Activated T-cell treated with anti-CD3 and anti-CD28 coated beads, Interleukin-2, amount 50 U/mL, for 1 hour (primary cell): ENCODE results near the gene ZFP92.

Source experiments
- DNase-seq: peaks from one replicate; pipeline ENCODE4 v3.0.0-alpha.2; 2020

ZFP92 gene

DNA sequence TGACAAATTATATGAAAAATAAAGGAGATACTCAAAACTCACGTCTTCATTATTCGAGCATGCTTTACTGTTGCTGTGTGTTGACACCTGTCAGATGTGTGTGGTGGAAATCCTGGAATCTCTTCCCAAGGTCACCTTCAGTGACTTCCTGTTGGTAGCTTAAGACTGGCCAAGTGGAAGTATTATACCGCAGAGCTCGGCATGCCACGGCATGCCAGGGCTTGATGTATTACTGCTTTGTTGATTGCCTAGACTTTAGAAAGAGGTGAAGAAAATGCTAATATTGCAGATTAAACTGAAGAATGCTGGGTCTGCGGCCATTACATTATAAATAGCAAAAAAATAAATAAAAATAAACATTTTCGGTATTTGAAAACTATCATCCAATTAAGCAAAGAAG, 30.0 kb downstream of the ZFP92 start:
- no peak for DNase-seq

DNA sequence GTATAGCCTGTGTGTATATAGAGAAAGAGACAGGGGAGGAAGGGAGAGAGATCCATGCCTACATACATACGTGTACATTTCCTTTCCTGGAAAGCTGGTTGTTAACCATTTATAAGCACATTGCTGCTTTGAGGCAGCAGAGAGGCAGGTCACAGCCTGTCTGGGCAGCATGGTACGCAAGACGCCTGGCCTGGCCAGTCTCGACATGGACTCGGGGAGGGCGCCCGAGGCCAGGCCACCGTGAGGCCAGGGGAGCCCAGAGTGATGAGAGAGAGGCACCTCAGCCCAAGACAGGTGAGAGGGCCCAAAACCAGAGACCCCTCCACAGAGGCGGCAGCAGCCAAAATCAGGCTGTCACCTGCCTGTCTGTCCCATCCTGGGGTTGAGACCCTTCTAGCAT, 30.7 kb downstream of the ZFP92 start:
- no peak for DNase-seq

DNA sequence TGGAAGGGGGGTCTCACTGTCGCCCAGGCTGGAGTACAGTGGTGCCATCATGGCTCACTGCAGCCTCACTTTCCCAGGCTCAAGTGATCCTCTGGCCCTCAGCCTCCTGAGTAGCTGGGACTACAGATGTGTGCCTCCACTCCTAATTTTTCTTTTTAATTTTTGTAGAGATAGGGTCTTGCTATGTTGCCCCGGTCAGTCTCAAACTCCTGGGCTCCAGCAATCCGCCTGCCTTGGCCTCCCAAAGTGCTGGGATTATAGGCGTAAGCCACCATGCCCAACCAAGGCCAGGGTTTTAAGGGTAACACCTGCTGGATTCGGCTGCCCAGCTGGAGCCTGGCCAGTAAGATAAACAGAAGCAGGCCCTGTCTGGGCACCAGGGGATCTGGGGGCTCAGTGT, 31.2 kb downstream of the ZFP92 start:
- DNase-seq = no peak

DNA sequence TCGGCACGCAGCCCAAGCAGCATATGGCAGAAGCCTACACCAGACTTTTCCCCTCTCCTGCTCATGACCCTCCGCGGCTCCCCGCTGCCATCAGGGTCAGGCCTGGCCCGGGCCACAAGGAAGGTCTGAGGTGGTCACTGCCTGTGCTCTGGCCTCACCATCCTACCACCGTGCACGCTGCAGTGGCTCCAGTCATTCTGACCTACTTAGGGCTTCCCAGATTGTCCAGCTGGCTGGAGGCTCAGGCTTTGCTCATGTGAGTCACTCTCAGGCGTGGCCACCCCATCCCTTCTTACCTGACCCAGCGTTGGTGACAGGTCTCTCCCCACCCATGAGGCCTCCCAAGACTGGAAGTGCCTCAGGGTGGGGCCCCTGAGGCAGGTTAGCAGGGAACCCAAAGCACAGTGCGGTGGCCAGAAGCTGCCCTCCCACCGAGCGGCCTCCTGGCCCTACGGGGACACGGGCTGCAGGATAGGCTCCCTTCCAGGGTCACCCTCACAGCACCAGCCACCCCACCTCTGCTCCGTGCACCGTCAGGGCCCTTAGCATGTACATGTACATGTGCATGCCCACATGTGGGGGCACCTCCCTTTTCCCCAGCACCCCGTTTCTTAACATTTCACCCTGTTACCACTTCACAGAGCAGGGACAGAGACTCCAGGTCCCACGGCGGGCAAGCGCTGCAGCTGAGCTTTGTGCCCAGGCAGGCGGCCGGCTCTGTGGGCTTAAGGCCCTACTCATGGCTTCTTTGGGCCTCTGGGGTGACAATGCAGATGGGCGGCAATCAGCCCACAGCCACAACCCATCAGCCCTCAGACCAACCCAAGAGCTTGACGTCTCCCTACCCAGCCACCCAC, 32.4 kb downstream of the ZFP92 start:
- no peak for DNase-seq

DNA sequence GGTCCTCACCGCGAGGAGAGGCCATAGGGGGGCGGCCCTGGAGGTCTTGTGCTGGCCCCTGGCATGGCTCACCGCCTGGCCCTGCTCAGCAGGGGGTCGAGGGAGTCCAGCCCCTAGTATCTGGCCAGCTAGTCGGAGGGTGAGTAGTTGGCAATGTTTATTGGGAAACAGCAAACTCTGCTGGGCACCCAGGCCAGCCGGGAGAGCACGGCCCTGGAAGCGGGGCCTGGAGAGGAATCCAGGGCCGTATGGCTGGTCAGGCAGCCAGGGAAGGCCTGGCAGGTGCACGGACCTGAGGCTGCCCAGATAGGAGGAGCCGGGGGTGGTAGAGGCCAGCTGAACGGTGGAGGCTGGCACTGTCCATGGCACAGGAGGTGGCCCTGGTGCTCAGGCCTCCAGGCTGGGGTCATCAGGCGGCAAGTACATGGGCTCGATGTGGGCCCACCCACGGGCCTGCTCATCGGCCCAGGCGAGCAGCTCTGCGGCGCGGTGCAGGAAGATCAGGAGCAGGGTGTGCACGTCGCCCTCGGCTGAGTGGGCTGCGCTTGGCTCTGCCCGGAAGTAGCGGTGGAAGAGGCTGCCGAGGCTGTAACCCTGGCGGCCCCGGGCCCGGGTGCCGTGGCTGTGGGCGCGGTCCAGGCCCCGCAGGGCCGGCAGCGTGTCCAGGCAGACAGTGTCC, 33.2 kb downstream of the ZFP92 start:
- DNase-seq = no peak

DNA sequence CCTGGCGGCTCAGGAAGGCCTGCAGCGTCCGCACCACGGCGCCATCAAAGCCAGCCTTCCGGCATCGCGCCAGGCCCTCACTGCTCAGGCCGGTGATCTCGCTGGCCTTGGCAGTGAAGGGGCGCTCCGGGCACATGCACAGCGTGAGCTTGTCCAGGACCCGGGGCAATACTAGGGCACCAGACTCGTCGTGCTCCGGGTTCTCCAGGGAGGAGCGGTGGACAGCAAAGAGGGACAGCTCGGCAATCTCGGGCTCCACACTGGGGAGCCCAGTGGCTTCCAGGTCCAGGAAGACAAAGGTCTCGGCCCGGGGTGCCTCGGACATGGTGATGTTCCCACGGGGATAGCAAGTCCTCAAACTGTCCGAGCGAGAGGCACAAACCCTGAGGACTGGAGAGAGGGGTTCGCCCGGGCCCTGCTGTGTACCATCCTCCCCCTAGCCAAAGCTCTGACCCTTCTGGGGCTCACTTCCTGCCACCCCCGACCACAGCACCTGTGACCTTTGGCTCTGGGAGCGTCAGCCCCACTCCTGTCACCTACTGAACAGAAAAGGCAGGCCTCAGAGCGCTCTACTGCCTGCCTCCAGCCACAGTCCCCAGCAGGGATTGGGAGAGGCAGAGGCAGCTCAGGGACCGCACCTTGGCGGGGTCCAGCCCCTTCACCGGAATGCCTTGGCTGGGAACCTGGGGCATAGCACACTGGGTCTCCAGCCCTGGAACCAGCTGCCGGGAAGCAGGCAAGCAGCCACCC, 34.0 kb downstream of the ZFP92 start:
- DNase-seq = no peak

DNA sequence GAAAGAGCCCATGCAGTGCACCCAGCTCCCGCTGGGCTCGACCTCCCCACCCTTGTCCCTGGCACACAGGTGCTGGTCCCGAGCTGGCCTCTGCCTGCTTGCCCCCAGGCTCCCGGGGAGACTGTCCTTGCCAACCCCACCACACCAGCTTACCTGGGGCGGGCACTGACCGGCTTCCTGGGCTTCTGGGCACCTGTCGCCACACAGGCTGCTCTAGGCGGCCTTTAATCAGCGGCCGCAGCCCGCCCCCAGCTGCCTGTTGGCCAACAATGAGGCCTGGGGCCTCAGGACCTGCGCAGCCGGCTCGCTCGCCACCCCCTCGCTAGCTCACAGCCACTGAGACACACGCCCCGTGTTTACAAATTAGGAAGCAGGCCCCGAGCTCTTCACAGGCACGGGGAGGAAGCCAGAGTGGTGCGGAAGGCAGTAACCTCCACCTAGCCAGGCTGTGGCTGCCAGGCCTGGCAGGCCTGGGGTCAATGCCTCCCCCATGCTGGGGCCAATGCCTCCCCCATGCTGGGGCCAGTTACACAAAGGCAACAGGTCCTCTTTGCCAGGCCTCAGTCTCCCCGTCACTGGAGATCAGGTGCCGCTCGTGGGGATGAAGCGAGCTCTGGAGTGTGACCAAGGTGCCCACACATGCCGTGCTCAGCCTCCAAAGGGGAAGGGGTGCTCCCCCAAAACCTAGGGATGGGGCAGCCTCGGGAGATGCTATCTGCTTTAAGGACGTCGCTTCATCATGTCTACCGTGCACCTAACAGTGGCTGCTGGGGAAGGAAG, 34.8 kb downstream of the ZFP92 start, which contains the start of gene TREX2:
TSS of gene TREX2 (minus strand) at position 201 of the 780 bp plus-strand sequence. CDS start 626 bp downstream, outside the sequence.
- DNase-seq = no peak

DNA sequence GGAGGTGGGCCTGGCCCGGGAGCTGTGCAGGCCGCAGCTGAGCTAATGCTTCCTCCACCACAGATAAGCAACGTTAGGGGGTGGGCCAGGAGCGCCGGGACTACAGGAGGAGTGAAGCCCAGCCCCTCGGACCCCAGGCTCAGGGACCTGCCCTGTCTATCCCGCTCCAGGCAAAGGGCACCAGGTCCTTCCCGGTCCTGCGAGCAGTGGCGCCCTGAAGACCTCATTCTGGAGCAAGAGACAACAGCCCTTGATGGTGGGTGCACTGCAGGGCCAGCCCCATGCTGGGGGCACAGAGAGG, 35.3 kb downstream of the ZFP92 start:
- DNase-seq = no peak

DNA sequence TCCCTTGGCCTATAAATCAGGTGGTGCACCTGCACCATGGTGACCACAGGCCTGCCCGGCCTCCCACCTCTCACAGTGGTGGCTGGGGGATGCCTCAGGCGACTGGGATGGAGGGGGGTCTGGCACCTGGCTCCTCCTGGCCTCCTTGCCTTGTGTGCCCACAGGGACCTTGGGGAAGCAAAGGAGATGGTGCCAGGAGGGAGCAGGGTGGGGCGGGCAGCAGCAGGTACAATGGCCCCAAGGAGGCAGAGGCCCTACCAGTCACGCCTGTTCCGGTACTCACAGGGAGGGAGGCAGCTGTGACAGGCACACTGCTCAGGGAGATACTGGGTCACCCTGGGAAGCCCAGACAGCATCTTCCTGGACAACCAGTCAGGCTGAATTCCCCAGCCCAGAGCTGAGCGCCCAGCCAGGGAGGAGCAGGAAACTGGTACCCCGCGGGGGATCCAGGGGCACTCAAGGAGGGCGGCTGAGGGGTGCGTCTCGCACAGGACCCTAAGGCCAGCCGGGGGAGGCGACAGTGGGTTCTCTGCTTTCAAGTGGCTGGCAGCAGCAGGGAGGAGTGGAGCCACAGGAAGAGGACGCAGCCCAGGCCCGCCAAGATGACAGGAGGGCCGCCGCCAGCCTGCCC, 35.8 kb downstream of the ZFP92 start:
- no peak for DNase-seq

DNA sequence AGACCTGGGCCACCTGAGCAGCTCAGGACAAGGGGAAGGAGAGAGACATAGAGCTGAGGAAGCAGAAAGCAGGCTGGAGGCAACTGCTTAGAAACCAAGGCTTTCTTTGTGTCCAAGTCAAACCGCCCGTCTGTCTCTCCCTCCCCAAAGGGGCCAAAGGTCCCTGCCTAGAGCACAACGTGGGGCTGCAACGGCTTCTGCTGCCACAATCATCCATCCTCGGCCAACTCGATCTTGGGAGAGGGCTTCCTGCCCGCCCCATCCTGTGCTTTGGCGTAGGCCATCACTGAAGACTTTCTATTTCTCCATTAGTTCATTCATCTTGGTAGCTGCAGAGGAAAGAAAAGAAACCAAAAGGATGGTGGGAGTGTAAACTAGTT, 36.3 kb downstream of the ZFP92 start:
- no peak for DNase-seq

DNA sequence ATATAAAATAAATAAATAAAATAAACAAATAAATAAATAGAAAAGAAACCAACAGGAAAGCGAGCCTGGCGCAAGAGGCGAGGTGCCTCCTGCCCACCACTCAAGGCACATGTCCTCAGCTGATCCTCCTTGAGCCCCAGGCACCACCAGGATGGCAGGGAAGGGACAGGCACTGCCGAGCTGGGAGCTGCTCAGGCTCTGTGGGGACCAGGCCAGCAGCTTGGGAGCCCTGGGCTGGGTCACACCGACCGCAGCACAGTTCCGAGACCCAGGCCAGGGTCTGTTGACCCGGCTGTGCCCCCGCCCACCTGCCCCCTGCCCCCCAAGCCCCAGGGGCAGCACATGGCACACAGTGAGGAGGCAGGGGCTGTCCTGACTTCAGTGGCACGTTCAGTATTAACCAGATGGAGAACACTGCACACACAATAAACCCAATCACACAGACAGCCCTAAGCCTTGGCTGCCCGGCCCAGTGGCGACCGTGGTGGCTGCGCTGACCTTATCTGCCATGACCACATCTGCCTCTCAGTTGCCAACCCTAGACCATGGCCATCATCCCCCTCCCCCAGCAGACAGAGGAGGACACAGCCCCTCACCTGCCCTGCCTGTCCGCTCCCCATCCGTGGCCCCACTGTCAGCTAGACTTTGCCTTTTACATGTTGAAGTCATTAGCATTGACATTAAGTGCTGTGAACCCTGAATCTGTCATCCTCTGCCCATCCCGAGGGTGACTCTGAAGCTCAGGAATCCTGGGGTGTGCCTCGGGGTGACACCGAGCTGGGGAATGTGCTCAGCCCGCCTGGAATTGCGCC, 37.5 kb downstream of the ZFP92 start:
- DNase-seq = no peak

DNA sequence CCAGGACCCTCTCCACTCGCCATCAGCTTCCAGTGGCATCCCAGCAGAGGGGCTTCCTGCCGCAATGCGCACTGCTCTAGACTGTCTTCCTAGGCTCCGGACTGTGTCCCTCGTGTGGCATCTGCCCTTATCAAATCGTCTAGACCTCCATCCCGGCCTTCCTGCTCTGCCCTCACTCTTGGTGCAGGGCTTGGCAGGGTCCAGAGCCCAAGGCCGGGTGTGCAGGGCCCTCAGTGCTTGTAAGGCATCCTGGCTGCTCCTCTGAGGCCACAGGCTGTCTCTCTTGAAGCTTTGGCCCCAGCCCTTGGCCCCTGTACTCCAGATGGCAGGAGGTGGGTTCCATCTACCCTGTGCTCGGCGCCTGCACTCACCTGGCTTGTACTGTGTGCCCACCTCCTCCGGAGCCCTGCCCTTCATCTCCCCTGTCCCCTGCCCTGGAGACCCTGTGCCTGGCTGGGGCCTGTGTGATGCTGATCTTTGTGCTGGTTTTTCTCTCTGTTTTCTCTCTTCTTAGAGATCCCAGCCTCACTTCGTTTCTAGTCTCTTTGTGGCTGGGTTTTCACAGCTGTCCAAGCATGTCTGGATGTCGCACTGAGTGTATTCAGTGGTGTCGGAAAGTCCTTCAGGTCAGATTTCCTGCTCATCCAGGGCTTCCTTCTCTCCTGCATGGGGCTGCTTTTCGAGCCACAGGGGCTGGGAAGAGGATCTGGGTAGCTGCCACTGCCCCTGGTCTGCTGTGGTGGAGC, 38.3 kb downstream of the ZFP92 start:
- DNase-seq = no peak

DNA sequence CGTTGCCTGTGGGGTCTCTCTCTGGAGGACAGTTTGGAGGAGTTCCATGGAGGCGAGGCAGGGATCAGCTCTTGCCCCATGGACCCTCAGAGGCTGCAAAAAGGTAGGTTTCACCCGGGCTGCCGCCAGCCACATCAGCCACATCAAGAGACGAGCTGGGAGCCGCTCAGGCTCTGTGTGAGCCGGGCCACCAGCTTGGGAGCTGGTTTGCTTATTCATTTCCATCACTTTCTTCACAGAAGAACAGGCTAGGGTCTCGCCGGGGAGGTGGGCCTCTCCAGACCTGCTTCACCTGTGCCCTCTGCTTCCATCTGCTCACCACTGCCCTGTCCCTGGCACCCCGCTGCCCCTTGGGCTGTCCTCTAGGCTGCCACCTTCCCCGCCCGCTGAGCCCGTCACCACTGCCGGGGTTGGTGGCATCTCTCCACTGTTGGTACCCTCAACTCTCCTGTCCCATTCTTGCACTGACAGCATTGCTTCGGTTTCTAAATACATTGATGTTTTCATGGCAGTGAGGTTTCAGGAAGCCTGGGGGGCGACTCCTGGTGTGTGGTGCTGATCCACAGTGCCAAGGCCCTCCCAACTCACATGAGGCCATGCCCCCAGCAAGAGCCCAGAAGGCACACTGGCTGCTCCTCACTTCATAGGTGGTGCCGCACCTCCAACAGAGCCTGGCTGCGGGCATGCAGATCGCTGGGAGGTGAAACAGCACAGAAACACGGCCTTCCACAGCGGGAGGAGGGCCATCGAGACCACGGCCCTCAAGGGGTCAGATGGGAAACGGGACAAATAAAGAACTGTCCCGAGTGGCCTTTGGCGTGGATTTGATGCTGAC, 39.1 kb downstream of the ZFP92 start:
- no peak for DNase-seq

DNA sequence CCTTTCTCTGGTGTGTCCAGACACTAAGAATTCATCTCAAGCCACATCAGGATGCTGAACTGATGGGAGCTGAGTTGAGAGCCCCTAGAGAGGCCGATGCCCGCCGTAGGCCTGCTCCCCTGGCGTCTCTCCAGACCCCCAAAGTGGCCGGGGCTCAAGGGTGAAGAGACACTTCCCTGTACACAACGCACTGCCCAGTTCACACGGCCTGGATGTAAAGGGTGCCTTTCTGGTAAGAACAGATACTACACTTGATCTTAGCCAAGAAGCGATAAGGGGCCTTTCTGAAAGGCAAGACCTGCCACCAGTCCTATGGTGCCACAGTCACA, 39.6 kb downstream of the ZFP92 start:
- DNase-seq = no peak

DNA sequence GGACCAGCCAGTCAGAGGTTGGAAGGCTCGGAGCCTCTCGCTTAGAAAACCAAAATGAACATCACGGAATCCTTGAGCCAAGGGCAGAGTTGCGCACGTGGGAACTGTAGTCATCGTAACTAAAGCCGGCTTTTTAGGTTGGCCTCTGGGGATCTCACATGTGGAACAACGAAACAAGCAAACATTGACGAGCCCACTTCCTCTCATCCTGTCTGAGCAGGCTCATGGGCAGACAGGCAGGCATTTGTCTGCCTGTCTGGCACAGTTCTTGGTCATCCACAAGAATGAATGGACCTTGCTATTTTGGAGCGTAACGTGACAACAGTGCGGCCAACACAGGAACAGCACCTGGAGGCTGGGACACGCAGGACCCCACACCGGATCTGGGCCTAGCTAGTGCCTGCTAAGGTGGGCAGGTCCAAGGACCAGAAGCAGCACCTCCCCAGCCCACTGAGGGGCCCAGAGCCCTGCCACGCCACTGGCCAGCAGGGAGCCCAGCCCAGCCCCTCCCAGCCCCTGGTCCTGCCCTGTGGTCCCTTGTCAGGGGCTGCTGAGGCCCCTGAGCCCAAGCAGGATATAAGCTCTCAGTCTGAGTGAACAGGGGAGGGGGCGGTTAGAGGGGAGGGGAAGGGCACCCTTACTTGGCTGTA, 43.8 kb downstream of the ZFP92 start:
- no peak for DNase-seq

DNA sequence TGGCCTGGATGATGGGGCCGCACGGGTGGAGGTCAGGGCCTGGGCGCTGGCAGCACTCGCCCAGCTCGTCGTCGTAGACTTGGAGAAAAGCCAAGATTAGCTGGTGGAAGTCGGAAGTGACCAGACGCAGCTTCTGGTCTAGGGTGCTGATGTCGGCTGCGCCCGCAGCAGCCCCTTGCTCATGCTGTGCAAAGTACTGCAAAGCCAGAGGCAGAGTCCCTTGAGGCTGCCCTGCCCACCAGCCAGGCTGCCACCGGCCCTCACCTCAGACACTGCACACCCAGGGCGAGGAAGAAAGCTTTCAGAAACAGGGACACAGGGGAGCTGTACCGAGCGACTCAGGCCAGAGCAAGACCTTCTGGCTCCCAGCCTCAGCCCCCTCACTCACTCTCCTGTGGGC, 44.3 kb downstream of the ZFP92 start:
- DNase-seq = no peak

DNA sequence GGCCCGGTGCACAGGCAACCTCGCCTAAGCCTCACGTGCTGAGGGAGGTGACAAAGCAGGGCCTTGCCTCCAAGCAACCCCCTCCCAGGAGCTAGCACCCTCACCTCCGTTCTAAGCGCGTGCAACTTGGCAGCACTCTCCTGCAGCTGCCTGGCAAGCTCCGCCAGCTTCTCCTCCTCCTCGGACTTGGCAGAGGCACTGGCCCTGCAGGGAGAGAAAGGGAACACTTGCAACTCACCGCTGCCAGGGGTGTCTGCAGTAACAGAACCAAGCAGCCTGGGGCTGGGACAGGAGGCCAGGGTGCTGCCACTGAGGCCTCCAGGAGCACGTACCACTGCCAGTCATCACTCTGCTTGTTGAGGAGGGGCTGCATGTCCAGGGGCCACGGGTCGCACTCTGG, 44.9 kb downstream of the ZFP92 start:
- DNase-seq = no peak

DNA sequence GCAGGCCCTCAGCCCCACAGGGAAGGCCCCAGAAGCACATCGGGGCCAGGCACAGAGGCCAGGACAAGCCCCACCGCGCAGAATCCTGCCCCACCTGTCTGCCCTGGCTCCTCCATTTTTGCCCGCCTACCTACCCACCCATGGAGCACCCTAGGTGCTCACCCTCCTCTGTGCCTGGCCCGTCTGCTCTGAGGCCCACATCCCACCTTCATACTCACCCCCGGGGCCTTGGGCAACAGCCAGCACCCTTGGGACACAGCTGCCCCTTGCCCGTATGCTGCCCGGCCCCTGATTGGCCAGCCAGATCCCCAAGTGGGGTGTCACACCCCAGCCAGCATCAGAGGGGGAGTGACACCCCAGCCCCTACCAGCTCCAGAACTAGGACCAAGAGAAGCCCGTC, 45.4 kb downstream of the ZFP92 start:
- DNase-seq = no peak

DNA sequence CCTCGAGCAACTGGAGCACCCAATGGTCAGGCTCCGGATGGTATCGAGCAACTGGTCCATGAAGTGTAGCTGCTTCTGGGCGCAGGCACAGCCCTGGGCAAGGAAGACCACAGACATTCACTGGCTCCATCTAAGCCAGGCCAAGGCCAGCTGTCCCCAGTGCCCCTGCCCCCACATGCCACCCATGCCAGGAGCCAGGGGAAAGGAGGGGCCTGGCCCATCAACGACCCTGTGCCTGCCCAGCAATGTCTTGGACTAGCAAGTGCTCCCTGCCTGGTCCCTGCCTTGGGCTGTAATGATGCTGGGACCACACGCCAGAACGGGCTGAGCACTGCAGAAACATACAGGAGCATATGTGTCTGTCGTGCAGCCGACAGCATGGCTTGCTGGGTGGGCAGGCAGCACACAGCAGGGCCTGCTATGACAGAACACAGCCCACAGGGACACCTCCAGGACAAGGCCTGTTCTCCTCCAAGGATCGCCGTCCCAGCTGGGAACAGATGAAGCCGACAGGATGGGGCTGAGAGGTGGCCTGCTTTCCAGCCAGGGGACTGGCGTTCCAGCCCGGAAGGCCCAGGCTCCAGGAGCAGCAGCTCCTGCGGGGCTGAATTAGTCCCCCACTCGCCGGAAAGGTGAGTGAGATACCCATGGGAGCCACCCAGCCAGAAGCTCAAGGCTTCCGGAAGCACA, 46.0 kb downstream of the ZFP92 start:
- DNase-seq = no peak
